ENCODE data around the gene FANCI. TPM values are rescaled to one million over a fixed set of nuclear protein-coding genes. Genes with fewer than 3 reads are reported as not detected.
"Not testable (repeated sequence)": the region's sequence is repeated elsewhere in the genome, so short reads cannot be mapped to it uniquely, and the experiment has no call there.

Gene FANCI
- total RNA-seq, 2 experiments from 2014 or later = 6.1 to 7.1 TPM

GRCh38 chr15:89227425-89227824 lies 16.4 kb upstream of the FANCI start:
- Histone ChIP-seq H3K36me3 (ENCODE audit: insufficient read depth, low read length) (no peaks in the 10 kb centered on the region), H3K9me3 (ENCODE audit: control insufficient read depth in 1 of 2, insufficient read depth in 1 of 2, low read length in 2 of 2) (no peaks in the 10 kb centered on the region), H3K27ac (ENCODE audit: low read depth in 1 of 2, low read length in 2 of 2) (no peak overlapping the region), H3K27me3 (ENCODE audit: control insufficient read depth in 1 of 2, insufficient read depth in 2 of 2, low read length in 2 of 2) (peaks cover 0 to 6% of the 10 kb centered on the region in 2 experiments), H3K4me3 (ENCODE audit: low read length) (no peak overlapping the region), H3K4me1 (ENCODE audit: insufficient read depth, low read length) (no peaks in the 10 kb centered on the region)
- ChIA-PET CTCF (no interaction called here), POLR2A (no interaction called here)
- Mint-ChIP-seq H3K4me3 (no peak overlapping the region), H3K9me3 (no peaks in the 10 kb centered on the region), H3K27ac (no peak overlapping the region), H3K4me1 (ENCODE audit: low read depth) (no peaks in the 10 kb centered on the region), H3K27me3 (peaks cover 19% of the 10 kb centered on the region), H3K36me3 (ENCODE audit: low read depth) (no peaks in the 10 kb centered on the region)
- ATAC-seq (ENCODE audit: poor library complexity) (no peak), DNase-seq (no peak)
- intact Hi-C loops (cut with DNase I, micrococcal nuclease) = no loop called here
- no peak for TF ChIP-seq CTCF (IDR thresholded peaks at IDR 0.05)

- Histone ChIP-seq H3K9me3 (ENCODE audit: control insufficient read depth in 1 of 2, insufficient read depth in 1 of 2, low read length in 2 of 2) (no peaks in the 10 kb centered on the region), H3K27ac (ENCODE audit: low read depth in 1 of 2, low read length in 2 of 2) (no peak overlapping the region), H3K27me3 (ENCODE audit: control insufficient read depth in 1 of 2, insufficient read depth in 2 of 2, low read length in 2 of 2) (peaks cover 3 to 6% of the 10 kb centered on the region in 2 experiments), H3K4me3 (ENCODE audit: low read length) (no peak overlapping the region), H3K36me3 (ENCODE audit: insufficient read depth, low read length) (no peaks in the 10 kb centered on the region), H3K4me1 (ENCODE audit: insufficient read depth, low read length) (no peaks in the 10 kb centered on the region)
- intact Hi-C loops (cut with DNase I, micrococcal nuclease) = no loop called here
- Mint-ChIP-seq H3K9me3 (no peaks in the 10 kb centered on the region), H3K27ac (no peak overlapping the region), H3K4me1 (ENCODE audit: low read depth) (no peaks in the 10 kb centered on the region), H3K4me3 (no peak overlapping the region), H3K27me3 (peaks cover 29% of the 10 kb centered on the region), H3K36me3 (ENCODE audit: low read depth) (no peaks in the 10 kb centered on the region)
- POLR2A ChIA-PET = no interaction called here
- CTCF ChIA-PET = no interaction called here
- no peak for TF ChIP-seq CTCF (IDR thresholded peaks at IDR 0.05)
- no peak for ATAC-seq (ENCODE audit: poor library complexity)
- no peak for DNase-seq
Observed at GRCh38 chr15:89230277-89230676, 13.5 kb upstream of the FANCI start.

DNA sequence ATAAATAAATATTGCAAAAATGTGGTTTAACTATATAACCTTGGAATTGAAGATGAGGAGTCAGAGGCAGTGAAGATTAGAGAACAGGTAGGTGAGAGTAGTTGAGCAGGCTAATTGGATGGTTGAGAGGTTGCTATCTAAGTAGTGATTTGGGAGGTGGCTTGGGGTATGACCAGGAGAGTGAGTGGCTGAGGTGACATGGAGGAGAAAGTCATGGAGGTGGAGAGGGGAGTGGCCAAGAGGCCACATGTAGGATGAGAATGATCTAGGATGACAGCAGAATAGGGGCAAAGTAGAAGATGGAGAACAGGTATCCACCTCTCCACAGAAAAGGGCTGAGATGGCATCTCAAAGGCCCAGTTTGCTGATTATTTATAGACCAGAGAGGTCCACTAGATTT lies 11.9 kb upstream of the FANCI start:
- Histone ChIP-seq H3K9me3 (ENCODE audit: control insufficient read depth in 1 of 2, insufficient read depth in 1 of 2, low read length in 2 of 2) (no peaks in the 10 kb centered on the region), H3K27ac (ENCODE audit: low read depth in 1 of 2, low read length in 2 of 2) (no peak overlapping the region), H3K4me3 (ENCODE audit: low read length) (no peak overlapping the region), H3K27me3 (ENCODE audit: control insufficient read depth in 1 of 2, insufficient read depth in 2 of 2, low read length in 2 of 2) (peaks cover 3 to 6% of the 10 kb centered on the region in 2 experiments), H3K4me1 (ENCODE audit: insufficient read depth, low read length) (no peaks in the 10 kb centered on the region), H3K36me3 (ENCODE audit: insufficient read depth, low read length) (no peaks in the 10 kb centered on the region)
- ChIA-PET POLR2A (no interaction called here), CTCF (no interaction called here)
- ATAC-seq (ENCODE audit: poor library complexity) = no peak
- Mint-ChIP-seq H3K4me1 (ENCODE audit: low read depth) (no peaks in the 10 kb centered on the region), H3K9me3 (no peaks in the 10 kb centered on the region), H3K4me3 (no peak overlapping the region), H3K36me3 (ENCODE audit: low read depth) (no peaks in the 10 kb centered on the region), H3K27me3 (peaks cover 32% of the 10 kb centered on the region), H3K27ac (no peak overlapping the region)
- TF ChIP-seq CTCF (IDR thresholded peaks at IDR 0.05) = no peak
- intact Hi-C loops (cut with DNase I, micrococcal nuclease) = no loop called here
- no peak for DNase-seq

DNA sequence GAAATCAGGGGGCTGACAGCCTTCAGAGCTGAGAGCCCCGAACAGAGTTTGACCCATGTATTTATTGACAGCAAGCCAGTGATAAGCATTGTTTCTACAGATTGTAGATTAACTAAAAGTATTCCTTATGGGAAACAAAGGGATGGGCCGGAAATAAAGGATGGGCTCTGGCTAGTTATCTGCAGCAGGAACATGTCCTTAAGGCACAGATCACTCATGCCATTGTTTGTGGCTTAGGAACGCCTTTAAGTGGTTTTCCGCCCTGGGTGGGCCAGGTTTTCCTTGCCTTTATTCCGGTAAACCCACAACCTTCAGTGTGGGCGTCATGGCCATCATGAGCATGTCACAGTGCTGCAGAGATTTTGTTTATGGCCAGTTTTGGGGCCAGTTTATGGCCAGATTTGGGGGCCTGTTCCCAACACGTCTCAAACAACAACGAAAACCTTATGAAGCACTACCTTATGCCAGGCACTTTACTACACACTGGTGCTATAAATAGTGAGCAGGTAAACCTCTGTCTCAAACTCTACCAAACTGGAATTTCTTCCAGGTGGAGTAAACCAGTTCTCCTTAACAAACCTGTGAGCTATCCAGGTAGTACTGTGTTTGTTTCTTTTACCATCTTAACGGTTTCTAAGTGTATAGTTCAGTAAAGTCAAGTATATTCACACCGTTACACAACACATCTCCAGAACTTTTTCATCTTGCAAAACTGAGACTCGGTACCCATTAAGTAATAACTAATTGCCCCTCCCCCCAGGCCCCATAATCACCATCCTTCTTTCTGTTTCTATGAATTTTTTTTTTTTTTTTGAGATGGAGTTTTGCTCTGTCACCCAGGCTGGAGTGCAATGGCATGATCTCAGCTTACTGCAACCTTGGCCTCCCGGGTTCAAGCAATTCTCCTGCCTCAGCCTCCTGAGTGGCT lies 3.6 kb upstream of the FANCI start:
- ATAC-seq (ENCODE audit: poor library complexity); H3K9me3 ChIP-seq (ENCODE audit: control insufficient read depth in 1 of 2, insufficient read depth in 1 of 2, low read length in 2 of 2); H3K27ac ChIP-seq (ENCODE audit: low read depth in 1 of 2, low read length in 2 of 2); H3K9me3 Mint-ChIP-seq; H3K27me3 ChIP-seq (ENCODE audit: control insufficient read depth in 1 of 2, insufficient read depth in 2 of 2, low read length in 2 of 2); H3K36me3 ChIP-seq (ENCODE audit: insufficient read depth, low read length); H3K36me3 Mint-ChIP-seq (ENCODE audit: low read depth); H3K27me3 Mint-ChIP-seq; H3K4me3 ChIP-seq (ENCODE audit: low read length); DNase-seq; H3K27ac Mint-ChIP-seq; POLR2A ChIA-PET: not testable (repeated sequence)
- peaks cover 24% of the 10 kb centered on the region for H3K4me1 Mint-ChIP-seq (ENCODE audit: low read depth)
- CTCF ChIA-PET = interaction anchor here (1.4 to 2.1 kb wide), 2 partner anchors 33 to 335 kb away, joined by 3 to 7 read pairs; no protein-coding TSS in a partner anchor
- intact Hi-C loops (cut with DNase I, micrococcal nuclease) = loop anchor here in 1 of 2 experiments (2.0 to 10.0 kb wide), 4 partner anchors 153 to 773 kb away; partner anchors contain the start of genes AEN, MRPL46 and MRPS11
- H3K4me3 Mint-ChIP-seq = peak overlapping the region; percentile 6
- peaks cover 21% of the 10 kb centered on the region for H3K4me1 ChIP-seq (ENCODE audit: insufficient read depth, low read length)

Data from CD4-positive, alpha-beta T cell (primary cell).